Spleen (tissue), 11 donors: ENCODE results near the gene ALK. TPM values are rescaled to one million over a fixed set of nuclear protein-coding genes. Genes with fewer than 3 reads are reported as not detected.

Source experiments
- DNase-seq: peaks from one replicate; pipeline ENCODE4 v3.0.0-alpha.2; 2020
- H3K27ac ChIP-seq, 8 donors: fragments of 200-600 bp; sonication (generic) in 7 of 8; 1 replicate in 4 of 8; 2 replicates in 4 of 8; pipeline versions ENCODE4 v1.5.0 to v1.8.0; 2016 to 2021; ENCODE audit warnings: inconsistent platforms in 4 of 8, mild to moderate bottlenecking in 4 of 8, moderate library complexity in 1 of 8
- H3K27me3 ChIP-seq, 7 donors: fragments of 200-600 bp; sonication (generic) in 6 of 7; replicated peaks in 1 of 7; 1 replicate in 4 of 7; 2 replicates in 3 of 7; pipeline versions ENCODE4 v1.5.0 to v1.8.0; 2016 to 2021; ENCODE audit warnings: inconsistent platforms in 3 of 7, mild to moderate bottlenecking in 1 of 7
- H3K36me3 ChIP-seq, 6 donors: fragments of 200-600 bp; sonication (generic) in 5 of 6; 1 replicate in 4 of 6; 2 replicates in 2 of 6; pipeline versions ENCODE4 v1.5.0 to v1.8.0; 2016 to 2021; ENCODE audit warnings: inconsistent platforms in 2 of 6
- H3K4me1 ChIP-seq, 6 donors: fragments of 200-600 bp; sonication (generic) in 5 of 6; 1 replicate in 3 of 6; 2 replicates in 3 of 6; pipeline versions ENCODE4 v1.5.0 to v1.8.0; 2016 to 2021; ENCODE audit warnings: inconsistent platforms in 3 of 6
- H3K4me3 ChIP-seq, 8 donors: fragments of 200-600 bp; sonication (generic) in 7 of 8; 1 replicate in 4 of 8; 2 replicates in 4 of 8; pipeline versions ENCODE4 v1.5.0 to v1.8.0; 2016 to 2021; ENCODE audit warnings: inconsistent platforms in 4 of 8, mild to moderate bottlenecking in 4 of 8, moderate library complexity in 2 of 8
- H3K9me3 ChIP-seq, 8 donors: fragments of 200-600 bp; sonication (generic) in 7 of 8; 1 replicate in 4 of 8; 2 replicates in 4 of 8; pipeline versions ENCODE4 v1.5.0 to v1.8.0; 2016 to 2021; ENCODE audit warnings: inconsistent platforms in 4 of 8
- CTCF ChIP-seq, 11 experiments: fragments of 200-600 bp in 7 of 11; fragments of 450-650 bp in 4 of 11; sonication (generic) in 4 of 11; IDR thresholded peaks in 8 of 11; conservative IDR thresholded peaks in 3 of 11; 1 replicate in 7 of 11; 2 replicates in 4 of 11; pipeline versions ENCODE4 v1.4.0 to v1.8.0; 2016 to 2021; ENCODE audit warnings: antibody characterized with exemption in 11 of 11, inconsistent platforms in 4 of 11, mild to moderate bottlenecking in 1 of 11
- POLR2A ChIP-seq, 3 donors: fragments of 450-650 bp; IDR thresholded peaks; one replicate each; pipeline ENCODE4 v1.5.1; 2017; ENCODE audit warnings: antibody characterized with exemption in 3 of 3, mild to moderate bottlenecking in 1 of 3
- POLR2AphosphoS5 ChIP-seq, 3 donors: sonication (generic); formaldehyde crosslinking; IDR thresholded peaks; one replicate each; pipeline ENCODE4 v1.5.1; 2017; ENCODE audit warnings: antibody characterized with exemption in 3 of 3
- WGBS, 5 donors: extraction: QIAGEN DNeasy Blood & Tissue Kit in 3 of 5; methylation state at CpG; one replicate each; pipeline versions ENCODE4 v1.1.5 to v1.1.7; 2013 to 2018; 5-methylcytosine and 5-hydroxymethylcytosine counted together
- intact Hi-C: fragments of 100-400 bp; cut with DNase I; formaldehyde crosslinking; loops from one replicate; pipeline ENCODE4 v1.15.0; 2023; ENCODE audit warnings: low total_unique reads
- polyA plus RNA-seq, 3 donors: library from polyadenylated mRNA; stranded (reverse); fragments of 200-250 nt; gene quantifications; one replicate each; pipeline ENCODE4 v1.2.1, GENCODE V29; 2013
- total RNA-seq, 7 donors: library from RNA; depleted of rRNA in 3 of 7; stranded (reverse); fragments of >200 nt in 3 of 7; fragmentation: NEBNext Ultra II Directional in 4 of 7; extraction: Animal tissue kit (Norgen Biotek cat#: 25700) in 4 of 7; gene quantifications; one replicate each; pipeline versions ENCODE4 v1.1.0 to v1.2.1, GENCODE V29; 2016 to 2021
- donor health status: healthy with polysubstance abuse.
- donor health status: DM: no; HTN: no; CAD: no; lungs with moderate emphysema.
- donor health status: DM: no; HTN: no; CAD: no.
- donor health status: Bipolar disorder and iron deficiency.
- donor health status: healthy.
- donor health status: DM: no; HTN: no; CAD: no.
- donor health status: DM: yes; HTN: yes; CAD: no.

The ALK gene
- total and polyA plus RNA-seq, 10 donors = 0.03 to 0.28 (median 0.06) TPM; not detected in 7

- Histone ChIP-seq H3K4me1 (no peaks in the 10 kb centered on the region), H3K27me3 (no peaks in the 10 kb centered on the region), H3K9me3 (no peaks in the 10 kb centered on the region), H3K4me3 (no peak overlapping the region), H3K27ac (no peak overlapping the region), H3K36me3 (no peaks in the 10 kb centered on the region)
- TF ChIP-seq POLR2AphosphoS5 (IDR thresholded peaks at IDR 0.05) = no peak
- no peak for TF ChIP-seq CTCF (IDR thresholded peaks at IDR 0.05 in 8 of 11, conservative IDR thresholded peaks at IDR 0.05 in 3 of 11)
- TF ChIP-seq POLR2A (IDR thresholded peaks at IDR 0.05) = no peak
- WGBS, 5 donors = 69 to 81% (median 75%) methylated on average over 2 of the region's 2 CpGs
- DNase-seq = no peak
- intact Hi-C loops = no loop called here
Measured at GRCh38 chr2:29702276-29702675, 219.1 kb downstream of the ALK start.

DNA sequence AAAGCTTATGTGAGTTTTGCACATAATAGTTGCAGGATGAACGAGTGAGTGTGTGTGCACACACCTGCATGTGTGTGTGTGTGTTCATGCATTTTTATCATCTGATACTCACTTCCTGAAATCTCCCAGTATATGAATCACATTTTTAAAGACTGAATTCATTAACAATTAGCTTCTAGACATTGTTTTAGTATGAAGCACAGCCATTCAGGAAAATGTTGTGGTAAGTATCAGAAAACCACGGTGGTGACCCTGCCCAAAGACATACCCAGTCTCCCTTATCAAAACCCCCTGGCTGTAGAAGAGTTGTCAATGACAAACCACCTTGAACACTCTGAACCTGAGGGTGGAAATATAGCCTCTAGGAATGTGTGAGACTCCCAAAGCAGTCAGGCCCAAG, 220.8 kb downstream of the ALK start:
- WGBS, 5 donors = 50 to 67% (median 63%) methylated on average over 2 of the region's 2 CpGs
- intact Hi-C loops = no loop called here
- H3K4me3 ChIP-seq = no peak overlapping the region
- TF ChIP-seq POLR2AphosphoS5 (IDR thresholded peaks at IDR 0.05) (no peak), POLR2A (IDR thresholded peaks at IDR 0.05) (no peak), CTCF (IDR thresholded peaks at IDR 0.05 in 8 of 11, conservative IDR thresholded peaks at IDR 0.05 in 3 of 11) (no peak)
- no peak overlapping the region for H3K27ac ChIP-seq
- no peaks in the 10 kb centered on the region for H3K9me3 ChIP-seq
- no peak for DNase-seq
- no peaks in the 10 kb centered on the region for H3K27me3 ChIP-seq
- no peaks in the 10 kb centered on the region for H3K36me3 ChIP-seq
- no peaks in the 10 kb centered on the region for H3K4me1 ChIP-seq

GRCh38 chr2:29699045-29699444, 222.3 kb downstream of the ALK start:
- 58 to 90% (median 65%) methylated on average over 4 of the region's 4 CpGs for WGBS, 5 donors
- intact Hi-C loops = no loop called here
- no peaks in the 10 kb centered on the region for H3K4me1 ChIP-seq
- H3K27ac ChIP-seq = no peak overlapping the region
- H3K9me3 ChIP-seq = no peaks in the 10 kb centered on the region
- no peak overlapping the region for H3K4me3 ChIP-seq
- no peaks in the 10 kb centered on the region for H3K36me3 ChIP-seq
- DNase-seq = no peak
- no peaks in the 10 kb centered on the region for H3K27me3 ChIP-seq
- TF ChIP-seq POLR2A (IDR thresholded peaks at IDR 0.05) = no peak
- no peak for TF ChIP-seq POLR2AphosphoS5 (IDR thresholded peaks at IDR 0.05)
- TF ChIP-seq CTCF (IDR thresholded peaks at IDR 0.05 in 8 of 11, conservative IDR thresholded peaks at IDR 0.05 in 3 of 11) = no peak

- no peak overlapping the region for H3K4me3 ChIP-seq
- WGBS, 5 donors = 88 to 98% (median 93%) methylated on average over 3 of the region's 3 CpGs
- TF ChIP-seq POLR2A (IDR thresholded peaks at IDR 0.05) (no peak), CTCF (IDR thresholded peaks at IDR 0.05 in 8 of 11, conservative IDR thresholded peaks at IDR 0.05 in 3 of 11) (no peak), POLR2AphosphoS5 (IDR thresholded peaks at IDR 0.05) (no peak)
- no peaks in the 10 kb centered on the region for H3K9me3 ChIP-seq
- H3K27me3 ChIP-seq = no peaks in the 10 kb centered on the region
- no peaks in the 10 kb centered on the region for H3K4me1 ChIP-seq
- DNase-seq = no peak
- no peaks in the 10 kb centered on the region for H3K36me3 ChIP-seq
- H3K27ac ChIP-seq = no peak overlapping the region
- intact Hi-C loops = no loop called here
Measured at GRCh38 chr2:29698216-29698615, 223.2 kb downstream of the ALK start.
